ENCODE results near the gene SNED1.

SNED1 gene

DNA sequence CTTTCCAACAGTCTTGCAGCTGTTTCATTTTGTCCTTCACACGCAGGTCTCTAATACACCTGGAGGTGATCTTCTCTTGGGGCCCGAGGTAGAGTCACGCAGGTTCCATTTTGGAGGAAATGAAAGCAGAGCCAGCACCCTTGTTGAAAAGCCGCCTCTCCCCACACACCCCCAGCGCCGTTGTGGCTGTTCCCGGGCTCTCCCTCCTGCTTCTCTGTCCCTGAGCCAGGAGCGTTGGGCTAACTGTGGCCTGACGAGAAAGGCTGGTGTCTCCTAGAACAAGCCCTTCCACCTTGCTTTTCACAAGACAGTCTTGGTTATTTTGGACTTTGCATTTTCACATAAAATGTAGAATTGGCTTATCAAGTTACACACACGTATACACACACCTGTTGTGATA is 16.3 kb downstream of the SNED1 start:
- TF ChIP-seq, protein P1, sequence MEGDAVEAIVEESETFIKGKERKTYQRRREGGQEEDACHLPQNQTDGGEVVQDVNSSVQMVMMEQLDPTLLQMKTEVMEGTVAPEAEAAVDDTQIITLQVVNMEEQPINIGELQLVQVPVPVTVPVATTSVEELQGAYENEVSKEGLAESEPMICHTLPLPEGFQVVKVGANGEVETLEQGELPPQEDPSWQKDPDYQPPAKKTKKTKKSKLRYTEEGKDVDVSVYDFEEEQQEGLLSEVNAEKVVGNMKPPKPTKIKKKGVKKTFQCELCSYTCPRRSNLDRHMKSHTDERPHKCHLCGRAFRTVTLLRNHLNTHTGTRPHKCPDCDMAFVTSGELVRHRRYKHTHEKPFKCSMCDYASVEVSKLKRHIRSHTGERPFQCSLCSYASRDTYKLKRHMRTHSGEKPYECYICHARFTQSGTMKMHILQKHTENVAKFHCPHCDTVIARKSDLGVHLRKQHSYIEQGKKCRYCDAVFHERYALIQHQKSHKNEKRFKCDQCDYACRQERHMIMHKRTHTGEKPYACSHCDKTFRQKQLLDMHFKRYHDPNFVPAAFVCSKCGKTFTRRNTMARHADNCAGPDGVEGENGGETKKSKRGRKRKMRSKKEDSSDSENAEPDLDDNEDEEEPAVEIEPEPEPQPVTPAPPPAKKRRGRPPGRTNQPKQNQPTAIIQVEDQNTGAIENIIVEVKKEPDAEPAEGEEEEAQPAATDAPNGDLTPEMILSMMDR (IDR thresholded peaks at IDR 0.05), result no peak
- Histone ChIP-seq H3K4me1 (peaks cover 0 to 11% (median 8%) of the 10 kb centered on the region in 4 donors), H3K4me3 (no peak overlapping the region), H3K36me3 (peaks cover 0 to 7% (median 4%) of the 10 kb centered on the region in 3 donors), H3K27ac (no peak overlapping the region), H3K9me3 (no peaks in the 10 kb centered on the region), H3K27me3 (no peaks in the 10 kb centered on the region)
- intact Hi-C loops (cut with DNase I; ENCODE audit: low total_unique reads), result no loop called here
- DNase-seq, result no peak

DNA sequence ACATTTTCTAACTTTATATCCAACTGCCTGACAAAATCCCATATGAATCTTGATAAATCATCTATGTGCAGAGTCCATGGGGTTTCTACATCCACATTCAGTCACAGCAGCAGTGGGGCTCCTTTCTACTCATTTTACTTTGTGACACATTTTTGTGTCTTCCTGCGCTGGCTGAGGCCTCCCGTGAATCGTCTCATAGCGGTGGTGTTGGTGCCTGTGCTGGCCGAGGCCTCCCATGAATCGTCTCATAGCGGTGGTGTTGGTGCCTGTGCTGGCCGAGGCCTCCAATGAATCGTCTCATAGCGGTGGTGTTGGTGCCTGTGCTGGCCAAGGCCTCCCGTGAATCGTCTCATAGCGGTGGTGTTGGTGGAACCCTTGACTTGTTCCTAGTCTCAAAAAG is 17.0 kb downstream of the SNED1 start:
- H3K4me3 ChIP-seq, result no peak overlapping the region
- no peak for DNase-seq
- H3K36me3 ChIP-seq, result peaks cover 0 to 10% (median 7%) of the 10 kb centered on the region in 3 donors
- H3K4me1 ChIP-seq, result peaks cover 0 to 5% (median 2%) of the 10 kb centered on the region in 4 donors
- intact Hi-C loops (cut with DNase I; ENCODE audit: low total_unique reads), result no loop called here
- no peak overlapping the region for H3K27ac ChIP-seq
- no peaks in the 10 kb centered on the region for H3K27me3 ChIP-seq
- no peaks in the 10 kb centered on the region for H3K9me3 ChIP-seq
- TF ChIP-seq, protein P1 (IDR thresholded peaks at IDR 0.05), result no peak

DNA sequence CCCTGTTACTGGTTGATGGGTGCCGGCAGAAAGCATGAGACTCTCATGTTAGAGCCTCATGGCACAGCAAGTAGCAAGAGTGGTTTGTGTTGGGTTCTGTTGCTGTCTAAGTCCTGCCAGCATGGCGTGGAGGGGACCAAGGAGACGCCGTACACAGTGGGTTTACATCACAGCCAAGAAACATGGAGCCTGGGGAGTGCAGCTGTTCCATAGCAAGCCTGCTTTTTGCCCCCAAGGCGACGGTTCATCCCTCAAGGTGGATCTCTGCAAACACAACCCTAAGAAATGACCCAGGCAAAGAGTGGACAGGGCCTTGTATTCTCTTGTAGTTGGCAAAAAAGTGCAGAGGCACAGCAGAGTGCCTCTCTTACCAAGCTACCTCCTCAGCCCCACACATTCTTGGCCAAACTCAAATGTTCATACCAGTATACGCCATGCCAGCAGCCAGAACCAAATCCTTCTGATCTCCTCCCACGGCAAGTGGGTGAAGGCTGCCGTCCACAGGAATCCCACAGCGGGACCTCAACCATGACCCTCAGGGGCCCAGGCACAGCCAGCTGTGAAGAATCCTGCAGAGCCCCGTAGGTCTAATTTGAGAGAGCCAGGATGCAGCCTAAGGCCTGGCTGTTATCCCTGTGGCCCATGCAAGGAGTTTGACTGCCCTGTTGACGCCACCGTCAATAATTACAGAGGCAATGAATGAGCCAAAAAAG is 19.0 kb downstream of the SNED1 start:
- TF ChIP-seq, protein P1 (IDR thresholded peaks at IDR 0.05), result no peak
- DNase-seq, result peak in 1 of 2 donors; percentile 15
- Histone ChIP-seq H3K27ac (no peak overlapping the region), H3K36me3 (peaks cover 0 to 10% (median 7%) of the 10 kb centered on the region in 3 donors), H3K4me3 (no peak overlapping the region), H3K27me3 (no peaks in the 10 kb centered on the region), H3K4me1 (no peaks in the 10 kb centered on the region), H3K9me3 (no peaks in the 10 kb centered on the region)
- intact Hi-C loops (cut with DNase I; ENCODE audit: low total_unique reads), result no loop called here

DNA sequence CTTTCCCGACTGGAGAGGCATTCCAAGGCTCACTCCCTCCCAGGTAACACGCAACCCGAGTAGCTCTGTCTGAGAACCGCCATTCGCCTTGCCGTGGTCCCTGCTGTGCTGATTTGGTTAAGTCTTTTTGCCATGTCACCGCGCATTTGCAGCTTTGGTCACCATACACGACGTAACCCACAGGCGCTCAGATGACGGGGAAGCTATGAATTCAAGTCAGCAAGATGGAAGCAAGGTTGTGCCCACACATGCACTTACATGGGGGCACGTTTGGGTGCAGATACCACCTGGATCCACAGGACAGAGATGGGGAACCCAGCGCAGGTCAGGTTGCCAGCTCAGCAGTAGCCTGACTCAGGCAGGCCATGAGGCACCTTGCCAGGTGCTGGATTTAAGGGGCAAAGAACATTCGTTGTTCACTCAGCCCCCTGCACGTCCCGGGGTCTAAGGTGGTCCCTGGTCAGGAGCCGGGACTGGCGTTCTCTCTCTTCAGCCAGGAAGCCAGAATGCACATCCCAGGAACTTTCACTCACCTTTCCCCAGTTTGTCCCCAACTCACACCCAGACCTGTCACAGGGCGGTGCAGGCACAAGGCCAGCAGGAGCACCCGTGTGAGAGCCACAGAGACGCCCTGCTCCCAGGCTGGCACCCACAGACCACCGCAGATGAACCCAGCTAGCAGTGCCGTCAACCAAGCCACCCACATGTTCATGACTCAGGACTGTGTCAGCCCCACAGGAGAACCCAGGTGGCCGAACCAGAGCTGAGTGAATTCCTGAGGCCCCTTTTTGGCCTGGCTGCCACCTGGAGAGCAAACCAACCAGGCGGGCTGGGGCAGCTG is 19.9 kb downstream of the SNED1 start:
- no peak overlapping the region for H3K27ac ChIP-seq
- intact Hi-C loops (cut with DNase I; ENCODE audit: low total_unique reads), result no loop called here
- TF ChIP-seq, protein P1 (IDR thresholded peaks at IDR 0.05), result no peak
- H3K9me3 ChIP-seq, result no peaks in the 10 kb centered on the region
- peak in 1 of 2 donors; percentile 16 for DNase-seq
- no peaks in the 10 kb centered on the region for H3K4me1 ChIP-seq
- H3K4me3 ChIP-seq, result no peak overlapping the region
- no peaks in the 10 kb centered on the region for H3K27me3 ChIP-seq
- peaks cover 0 to 10% (median 7%) of the 10 kb centered on the region in 3 donors for H3K36me3 ChIP-seq

DNA sequence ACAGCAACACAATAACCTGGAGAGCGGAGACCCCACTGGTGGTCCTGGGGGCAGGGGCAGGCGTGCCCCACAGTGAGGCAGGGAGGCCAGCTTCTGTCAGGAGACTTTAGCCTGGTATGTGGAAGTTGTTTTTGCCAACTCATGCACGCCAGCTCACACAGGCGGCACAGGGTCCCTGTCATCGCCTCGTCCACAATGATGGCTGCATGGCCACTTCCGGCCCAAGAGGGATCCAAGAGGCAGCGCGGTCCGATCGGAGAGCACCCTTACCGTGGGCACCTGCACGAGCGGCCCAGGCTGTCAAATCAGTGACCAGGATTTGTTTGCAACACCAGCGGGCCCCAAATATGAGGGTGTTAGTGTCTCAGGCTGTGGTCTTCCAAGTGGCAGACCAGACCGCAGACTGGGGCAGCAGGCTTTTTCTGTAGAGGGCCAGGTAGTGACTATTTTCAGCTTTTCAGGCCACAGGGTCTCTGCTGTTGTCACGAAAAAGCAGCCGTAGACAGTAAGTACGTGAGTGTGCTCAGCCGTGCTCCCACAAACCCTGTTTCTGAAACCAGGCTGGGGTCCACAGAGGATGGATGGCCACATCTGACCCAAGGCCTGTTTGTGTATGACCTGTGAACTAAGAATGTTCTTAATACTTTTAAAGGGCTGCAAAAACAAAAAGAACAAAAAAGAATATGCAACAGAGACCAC is 21.2 kb downstream of the SNED1 start:
- H3K36me3 ChIP-seq, result peaks cover 0 to 10% (median 7%) of the 10 kb centered on the region in 3 donors
- TF ChIP-seq, protein P1 (IDR thresholded peaks at IDR 0.05), result no peak
- no peaks in the 10 kb centered on the region for H3K9me3 ChIP-seq
- H3K4me1 ChIP-seq, result no peaks in the 10 kb centered on the region
- DNase-seq, result peak in 1 of 2 donors; percentile 9
- no peak overlapping the region for H3K4me3 ChIP-seq
- no peak overlapping the region for H3K27ac ChIP-seq
- no peaks in the 10 kb centered on the region for H3K27me3 ChIP-seq
- intact Hi-C loops (cut with DNase I; ENCODE audit: low total_unique reads), result no loop called here
